Vagina (tissue), 2 donors: Measurements from ENCODE around the gene RAB6A.

Experiments used
- CTCF ChIP-seq, 3 experiments: fragments of 450-650 bp in 2 of 3; fragments of 200-600 bp in 1 of 3; sonication (generic) in 1 of 3; IDR thresholded peaks; one replicate each; pipeline ENCODE4 v1.5.1; 2017 to 2019; ENCODE audit warnings: antibody characterized with exemption in 3 of 3, mild to moderate bottlenecking in 2 of 3, moderate library complexity in 2 of 3
- POLR2A ChIP-seq, 2 donors: fragments of 450-650 bp; IDR thresholded peaks; one replicate each; pipeline ENCODE4 v1.6.1; 2017; ENCODE audit warnings: antibody characterized with exemption in 2 of 2, mild to moderate bottlenecking in 2 of 2, moderate library complexity in 2 of 2

- TF ChIP-seq CTCF (IDR thresholded peaks at IDR 0.05) (no peak), POLR2A (IDR thresholded peaks at IDR 0.05) (no peak)
These were observed 23.3 kb upstream of the RAB6A start for GRCh38 chr11:73784080-73784634.
